ENCODE measurements around the gene DISC1.

- TF ChIP-seq REST (IDR thresholded peaks at IDR 0.05; ENCODE audit: low read depth, low read length) = no peak
- TF ChIP-seq EP300 (IDR thresholded peaks at IDR 0.05; ENCODE audit: borderline replicate concordance in 1 of 2, low read depth in 1 of 2, low read length in 1 of 2) = no peak
- no peak for TF ChIP-seq CTCF (IDR thresholded peaks at IDR 0.05)
- TF ChIP-seq SMC3 (IDR thresholded peaks at IDR 0.05; ENCODE audit: low read depth, low read length) = no peak
Measured at GRCh38 chr1:231733672-231734071, 107.1 kb downstream of the DISC1 start.

All from SK-N-SH (cell line).